CD4-positive, alpha-beta T cell treated with Interleukin-4 for 4 hours (primary cell): Measurements from ENCODE around the gene ITGB3.
"Not testable (repeated sequence)": the region's sequence is repeated elsewhere in the genome, so short reads cannot be mapped to it uniquely, and the experiment has no call there.

Experiments used
- DNase-seq: peaks from one replicate; pipeline ENCODE4 v3.0.0-alpha.2; 2020

Gene ITGB3

GRCh38 chr17:47253541-47254402 lies at the start of gene ITGB3:
TSS of gene ITGB3 (plus strand) at chr17:47253827. CDS start at chr17:47253862, 35 bp downstream.
- DNase-seq = peak; percentile 37

DNA sequence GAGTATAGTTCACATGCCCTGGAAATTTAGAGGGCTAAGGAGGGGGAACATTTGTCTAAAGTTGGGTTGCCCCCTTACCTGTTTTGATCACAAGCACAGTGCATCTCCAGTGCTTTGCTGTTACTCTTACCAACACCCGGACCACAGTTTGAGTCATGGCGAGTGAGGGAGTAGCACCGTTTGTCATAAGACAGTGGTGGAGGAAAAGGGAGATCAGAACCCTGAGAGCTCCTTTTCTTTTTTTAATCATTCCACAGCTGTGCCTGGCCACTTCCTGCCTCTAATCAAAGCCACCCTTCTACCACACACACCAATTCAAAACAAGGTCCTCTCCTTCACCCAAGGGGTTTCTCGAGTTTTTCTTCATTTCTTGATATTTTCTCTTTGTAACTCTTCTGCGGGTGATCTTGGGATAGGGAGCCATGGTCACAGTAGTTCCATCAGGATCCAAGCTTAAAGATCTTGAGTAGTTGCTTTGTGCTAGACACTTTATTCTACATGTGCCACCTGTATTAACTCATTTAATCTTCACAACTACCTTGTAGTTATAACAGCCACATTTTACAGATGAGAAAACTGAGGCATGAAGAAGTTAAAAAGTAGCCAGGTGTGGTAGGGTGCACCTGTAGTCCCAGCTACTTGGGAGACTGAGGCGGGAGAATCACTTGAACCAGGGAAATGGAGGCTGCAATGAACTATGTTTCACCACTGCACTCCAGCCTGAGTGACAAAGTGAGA lies 49.5 kb upstream of the ITGB3 start:
- peak; percentile 77 for DNase-seq

- peak; percentile 65 for DNase-seq
Observed at GRCh38 chr17:47204722-47205418, 48.8 kb upstream of the ITGB3 start.

- DNase-seq = peak; percentile 80
Observed at GRCh38 chr17:47205419-47205963, 48.1 kb upstream of the ITGB3 start.

DNA sequence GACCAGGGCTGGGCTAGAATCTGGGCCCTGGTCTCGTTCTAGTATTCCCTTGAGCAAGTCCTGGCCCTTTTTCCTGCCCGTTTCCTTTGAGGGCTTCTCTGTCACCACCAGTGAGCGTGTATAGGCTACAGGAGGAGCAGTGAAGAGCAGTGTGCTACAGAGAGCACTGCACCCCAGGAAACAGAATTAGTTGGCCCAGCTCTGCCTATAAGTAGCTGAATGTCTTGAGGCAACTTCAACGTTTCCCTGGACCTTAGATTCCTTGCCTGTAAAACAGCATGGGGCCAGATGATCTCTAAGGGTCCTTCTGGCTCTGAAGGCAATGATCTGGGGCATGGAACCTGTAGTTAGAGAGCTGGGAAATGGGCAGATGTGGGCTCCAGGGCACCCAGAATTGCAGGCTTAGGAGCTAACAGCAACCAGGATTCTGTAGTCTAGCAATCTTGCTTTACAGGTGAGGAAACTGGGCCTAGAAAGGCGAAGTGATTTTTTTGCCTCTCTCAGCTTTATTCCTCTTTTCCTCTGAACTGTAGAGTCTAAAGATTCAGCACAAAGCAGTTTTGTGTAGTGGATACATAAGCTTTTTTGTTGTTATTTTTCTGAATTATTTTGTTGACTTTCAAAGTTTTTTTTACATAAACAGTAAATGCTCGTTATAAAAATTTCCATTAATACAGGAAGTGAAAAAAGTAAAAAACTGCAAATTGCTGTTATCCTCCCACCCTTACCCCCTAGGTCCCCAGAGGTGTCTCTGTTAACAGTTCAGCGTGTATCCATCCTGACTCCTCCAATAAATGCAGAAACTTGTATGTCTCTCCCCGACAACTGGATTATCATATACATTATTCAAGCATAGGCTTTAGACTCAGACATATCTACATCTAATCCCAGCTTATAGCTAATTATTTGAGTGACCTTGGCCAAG lies 46.2 kb upstream of the ITGB3 start:
- no peak for DNase-seq

- DNase-seq = no peak
Observed at GRCh38 chr17:47208744-47209488, 44.7 kb upstream of the ITGB3 start, which contains the start of gene MYL4. TSS of gene MYL4 (plus strand) at chr17:47209348. CDS start at chr17:47209423, 75 bp downstream.

DNA sequence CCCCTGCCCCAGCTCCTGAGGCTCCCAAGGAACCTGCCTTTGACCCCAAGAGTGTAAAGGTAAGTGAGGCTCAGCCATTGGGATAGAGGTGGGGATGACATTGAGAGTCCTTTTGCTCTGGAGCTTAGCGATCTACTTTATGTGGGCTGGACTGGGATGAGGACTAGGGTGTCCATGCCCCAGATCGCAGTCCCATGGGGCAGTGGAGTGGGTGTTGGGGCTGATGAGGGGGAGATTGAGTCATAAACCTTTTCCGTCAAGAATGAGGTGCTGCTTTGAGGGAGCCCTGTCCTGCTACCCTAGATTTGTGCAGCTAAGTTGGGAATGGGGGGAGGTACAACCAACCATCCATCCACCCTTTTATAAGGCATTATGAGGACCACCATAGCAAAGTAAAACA lies 44.1 kb upstream of the ITGB3 start:
- no peak for DNase-seq

DNA sequence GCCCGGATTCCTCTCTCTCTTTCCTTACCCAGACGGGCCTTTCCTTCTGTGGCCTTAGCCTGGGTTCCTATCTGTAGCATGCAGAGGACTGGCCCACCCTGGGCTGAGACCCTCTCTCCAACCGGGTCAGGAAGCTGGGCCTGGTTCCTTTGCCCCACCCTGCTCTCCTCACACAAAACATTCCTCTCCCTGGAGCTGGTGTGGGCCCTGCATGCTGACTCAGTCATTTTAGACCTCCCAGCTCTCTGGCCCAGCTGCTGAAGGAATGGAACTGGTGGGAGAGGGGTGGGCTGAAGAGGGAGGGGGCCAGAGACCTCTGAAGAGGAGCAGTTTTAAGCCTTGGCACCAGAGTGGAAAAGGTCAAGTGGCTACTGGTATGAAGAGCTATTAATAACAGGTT lies 43.5 kb upstream of the ITGB3 start:
- no peak for DNase-seq

GRCh38 chr17:47210779-47211178 lies 42.8 kb upstream of the ITGB3 start:
- no peak for DNase-seq

- no peak for DNase-seq
Observed at GRCh38 chr17:47212458-47212857, 41.2 kb upstream of the ITGB3 start.

DNA sequence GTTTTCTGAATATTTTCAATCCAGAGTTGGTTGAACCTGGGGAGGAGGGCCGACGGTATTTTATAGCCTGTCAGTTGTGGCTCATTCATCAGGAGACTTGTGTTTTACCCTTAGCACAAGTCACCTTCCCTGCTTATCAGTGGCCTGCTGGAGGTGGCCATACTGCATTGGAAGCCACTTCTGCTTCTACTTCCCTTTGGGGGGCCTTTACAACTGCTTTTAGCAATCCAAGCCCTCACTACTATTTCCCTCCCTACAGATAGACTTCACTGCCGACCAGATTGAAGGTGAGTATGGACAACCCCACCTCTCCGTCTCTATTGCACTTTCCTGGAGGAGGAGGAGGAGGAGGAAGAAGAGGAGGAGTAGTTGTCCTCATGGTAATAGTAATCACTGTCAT lies 40.1 kb upstream of the ITGB3 start:
- DNase-seq = no peak

GRCh38 chr17:47214931-47215330 lies 38.7 kb upstream of the ITGB3 start:
- DNase-seq = no peak

GRCh38 chr17:47216821-47217220 lies 36.8 kb upstream of the ITGB3 start:
- not testable (repeated sequence) for DNase-seq

DNA sequence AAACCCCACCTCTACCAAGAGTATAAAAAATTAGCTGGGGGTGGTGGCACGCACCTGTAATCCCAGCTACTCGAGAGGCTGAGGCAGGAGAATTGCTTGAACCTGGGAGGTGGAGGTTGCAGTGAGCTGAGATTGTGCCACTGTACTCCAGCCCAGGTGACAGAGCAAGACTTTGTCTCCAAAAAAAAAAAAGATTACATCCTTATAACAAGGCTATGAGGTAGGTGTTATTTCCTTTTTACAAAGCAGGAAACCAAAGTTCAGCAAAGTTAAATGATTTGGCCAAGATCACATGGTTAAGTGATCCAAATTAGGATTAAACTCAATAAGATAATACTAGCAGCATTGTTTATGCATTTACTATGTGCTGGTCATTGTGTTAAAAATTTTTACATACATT lies 36.3 kb upstream of the ITGB3 start:
- DNase-seq = peak; percentile 49

DNA sequence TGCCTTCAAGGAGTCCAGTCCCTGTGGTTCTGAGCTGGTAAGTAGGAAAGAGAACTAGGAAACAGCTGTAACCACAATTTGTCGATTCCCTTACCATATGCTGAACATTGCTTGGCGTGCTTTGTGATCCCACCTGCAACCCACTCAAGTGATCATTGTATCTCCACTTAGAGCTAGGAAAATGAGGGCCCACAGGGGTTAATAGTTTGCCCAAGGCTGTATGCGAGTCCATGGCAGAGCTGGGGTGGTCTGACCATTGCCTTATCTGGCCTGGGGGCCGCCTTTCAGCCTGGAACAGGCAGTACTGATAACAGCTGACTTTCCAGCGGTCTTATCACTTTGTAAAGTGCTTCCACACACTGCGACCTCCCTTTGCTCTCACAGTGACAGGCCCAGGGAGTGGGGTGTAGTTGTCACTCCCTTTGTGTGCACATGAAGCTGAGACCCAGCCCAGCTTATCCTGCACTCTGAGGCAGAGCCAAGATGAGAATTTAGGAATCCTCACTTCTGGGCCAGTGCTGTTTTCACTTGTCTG lies 34.7 kb upstream of the ITGB3 start:
- no peak for DNase-seq

- no peak for DNase-seq
Observed at GRCh38 chr17:47219621-47220475, 33.8 kb upstream of the ITGB3 start.

- peak; percentile 65 for DNase-seq
Observed at GRCh38 chr17:47220531-47220999, 33.1 kb upstream of the ITGB3 start.

- DNase-seq = no peak
Observed at GRCh38 chr17:47221154-47221553, 32.5 kb upstream of the ITGB3 start.

DNA sequence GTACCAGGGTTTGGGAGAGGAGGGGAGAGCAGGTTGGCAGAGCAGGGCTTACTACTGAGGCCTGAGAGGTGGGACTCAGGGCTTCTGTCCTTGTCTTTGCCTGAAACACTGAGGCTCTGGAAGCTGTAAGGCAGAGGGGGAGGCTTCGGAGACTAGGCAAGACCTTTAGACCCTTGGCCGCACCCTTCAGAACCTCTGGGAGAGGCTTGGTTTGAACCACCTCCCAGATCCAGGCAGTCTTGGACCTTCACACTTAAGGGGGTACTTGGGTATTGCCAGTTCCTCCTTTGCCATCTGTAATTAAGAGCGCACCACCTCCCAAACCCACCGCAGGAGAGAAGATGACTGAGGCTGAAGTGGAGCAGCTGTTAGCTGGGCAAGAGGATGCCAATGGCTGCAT lies 31.6 kb upstream of the ITGB3 start:
- DNase-seq = no peak

- no peak for DNase-seq
Observed at GRCh38 chr17:47223007-47223406, 30.6 kb upstream of the ITGB3 start.
